Measurements from ENCODE around the gene CCDC88C.

The CCDC88C gene

GRCh38 chr14:91324606-91325575, 92.7 kb downstream of the CCDC88C start:
- DNase-seq: peak; percentile 29

DNA sequence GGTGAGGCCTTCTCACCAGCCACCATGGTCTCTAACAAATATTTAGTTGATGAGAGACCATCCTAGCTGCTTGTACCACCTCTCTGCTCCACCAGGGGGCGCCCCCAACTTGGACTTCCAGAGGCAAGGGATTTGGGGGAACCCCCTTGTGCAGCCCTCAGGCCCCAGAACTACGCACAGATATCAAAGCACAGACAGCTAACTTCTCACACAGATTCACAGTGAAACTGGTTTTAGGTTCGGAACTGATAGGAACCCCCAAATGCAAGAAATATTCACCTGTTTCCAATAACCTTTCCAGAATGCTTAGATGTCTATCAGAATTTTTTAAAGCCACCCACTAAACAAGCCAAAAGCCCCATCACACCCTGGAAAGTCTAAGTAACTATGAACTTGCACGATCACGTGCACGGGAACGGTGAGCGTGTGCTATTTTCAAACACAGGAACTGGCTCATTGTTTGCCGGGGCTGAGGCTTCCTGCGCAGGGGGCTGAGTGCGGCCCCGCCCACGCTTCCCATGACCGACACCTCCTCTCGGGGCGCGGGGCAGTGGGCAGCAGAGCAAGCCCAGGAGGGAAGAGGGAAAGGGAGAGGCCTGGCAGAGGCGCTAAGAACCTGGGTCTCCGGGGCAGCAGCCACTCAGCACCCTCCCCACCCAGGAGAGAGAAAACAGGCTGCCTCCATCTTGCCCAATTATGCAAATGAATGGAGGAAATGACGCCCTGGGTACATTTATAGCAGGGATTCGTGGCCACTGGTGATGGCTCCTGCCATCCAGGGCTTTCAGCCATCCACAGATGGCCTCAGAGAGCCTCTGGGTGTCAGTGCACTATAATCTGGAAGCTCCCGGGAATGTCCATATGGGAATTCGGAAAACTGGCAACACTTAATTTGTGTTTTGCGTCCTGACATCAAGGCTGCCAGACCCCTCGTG, 93.7 kb downstream of the CCDC88C start:
- peak; percentile 63 for DNase-seq

- no peak for DNase-seq
Observed at GRCh38 chr14:91323031-91323430, 94.6 kb downstream of the CCDC88C start.

DNA sequence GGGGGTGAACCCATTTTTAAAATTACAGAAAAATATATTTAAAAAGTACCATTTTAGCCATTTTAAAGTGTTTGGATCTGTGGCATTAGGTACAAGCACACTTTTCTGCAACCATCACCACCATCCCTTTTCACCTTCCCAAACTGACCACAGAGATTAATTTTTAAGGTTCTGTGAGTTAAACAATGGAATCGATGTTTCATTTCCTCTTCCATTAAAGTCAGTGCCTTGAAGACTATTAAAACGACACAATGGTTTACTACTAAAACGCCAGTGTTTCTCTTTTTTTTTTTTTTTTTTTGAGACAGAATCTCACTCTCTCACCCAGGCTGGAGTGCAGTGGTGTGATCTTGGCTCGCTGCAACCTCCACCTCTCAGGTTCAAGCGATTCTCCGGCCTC, 95.0 kb downstream of the CCDC88C start:
- DNase-seq: no peak

DNA sequence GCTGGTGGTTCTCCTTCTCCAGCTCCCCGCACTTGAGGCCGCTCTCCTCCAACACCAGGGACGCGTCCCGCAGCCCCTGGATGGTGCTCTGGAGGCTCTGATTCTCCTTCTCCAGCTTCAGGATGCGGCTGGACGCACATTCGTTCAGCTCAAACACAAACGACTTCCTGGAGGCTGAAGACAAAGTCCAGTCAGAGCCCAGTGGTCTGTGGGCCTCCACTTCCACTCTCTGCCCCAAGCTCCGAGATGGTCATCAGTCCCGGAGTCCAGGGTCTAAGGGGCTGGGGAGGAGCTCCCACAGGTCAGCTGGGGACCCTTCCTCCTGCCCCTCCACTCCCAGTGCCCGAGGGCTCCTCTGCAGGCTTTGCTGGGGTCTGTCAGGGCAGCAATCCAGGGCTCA, 96.5 kb downstream of the CCDC88C start:
- DNase-seq: no peak

- no peak for DNase-seq
Observed at GRCh38 chr14:91320266-91320665, 97.4 kb downstream of the CCDC88C start.

- DNase-seq: no peak
Observed at GRCh38 chr14:91318911-91319310, 98.7 kb downstream of the CCDC88C start.

- DNase-seq: no peak
Observed at GRCh38 chr14:91317381-91318308, 100.0 kb downstream of the CCDC88C start.

GRCh38 chr14:91316761-91317160, 100.9 kb downstream of the CCDC88C start:
- DNase-seq: no peak

DNA sequence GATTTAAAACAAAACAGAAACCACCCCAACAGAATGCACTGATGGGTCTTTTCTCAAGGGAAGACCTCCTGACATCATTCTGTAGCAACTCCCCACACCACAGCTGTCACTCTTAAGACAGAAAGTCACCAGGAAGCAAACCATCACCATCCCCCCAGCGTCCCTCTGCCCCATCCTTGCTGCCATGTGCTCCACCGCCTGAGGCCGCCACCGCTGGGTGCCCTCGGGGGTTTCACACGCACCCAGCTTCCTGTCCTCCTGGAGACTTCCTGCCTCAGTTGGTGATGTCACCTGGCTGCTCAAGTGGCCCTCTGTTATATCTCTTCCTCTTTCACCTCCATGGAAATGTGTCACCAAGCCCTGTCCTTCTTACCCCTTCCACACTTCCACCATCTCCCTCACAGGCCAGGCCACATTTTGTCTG, 101.8 kb downstream of the CCDC88C start:
- DNase-seq: no peak

DNA sequence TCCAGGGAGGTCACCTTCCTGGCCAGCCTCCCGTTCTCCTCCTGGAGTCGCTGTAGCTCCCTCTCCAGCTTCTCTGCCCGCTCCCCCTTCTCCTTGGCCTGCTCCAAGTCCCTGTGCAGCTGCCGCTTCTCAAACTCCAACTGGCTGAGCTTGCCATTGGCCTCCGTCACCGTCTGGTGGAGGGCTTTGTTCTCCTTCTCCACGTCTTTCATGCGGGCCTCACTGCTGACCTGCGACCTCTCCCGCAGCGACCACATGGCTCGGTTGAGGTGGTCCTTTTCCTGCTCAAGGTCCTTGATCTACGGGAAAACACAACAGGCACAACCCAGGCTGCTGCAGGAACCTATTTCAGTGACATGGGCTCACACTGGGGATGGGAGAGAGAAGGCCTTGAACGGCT, 103.8 kb downstream of the CCDC88C start:
- DNase-seq: no peak

DNA sequence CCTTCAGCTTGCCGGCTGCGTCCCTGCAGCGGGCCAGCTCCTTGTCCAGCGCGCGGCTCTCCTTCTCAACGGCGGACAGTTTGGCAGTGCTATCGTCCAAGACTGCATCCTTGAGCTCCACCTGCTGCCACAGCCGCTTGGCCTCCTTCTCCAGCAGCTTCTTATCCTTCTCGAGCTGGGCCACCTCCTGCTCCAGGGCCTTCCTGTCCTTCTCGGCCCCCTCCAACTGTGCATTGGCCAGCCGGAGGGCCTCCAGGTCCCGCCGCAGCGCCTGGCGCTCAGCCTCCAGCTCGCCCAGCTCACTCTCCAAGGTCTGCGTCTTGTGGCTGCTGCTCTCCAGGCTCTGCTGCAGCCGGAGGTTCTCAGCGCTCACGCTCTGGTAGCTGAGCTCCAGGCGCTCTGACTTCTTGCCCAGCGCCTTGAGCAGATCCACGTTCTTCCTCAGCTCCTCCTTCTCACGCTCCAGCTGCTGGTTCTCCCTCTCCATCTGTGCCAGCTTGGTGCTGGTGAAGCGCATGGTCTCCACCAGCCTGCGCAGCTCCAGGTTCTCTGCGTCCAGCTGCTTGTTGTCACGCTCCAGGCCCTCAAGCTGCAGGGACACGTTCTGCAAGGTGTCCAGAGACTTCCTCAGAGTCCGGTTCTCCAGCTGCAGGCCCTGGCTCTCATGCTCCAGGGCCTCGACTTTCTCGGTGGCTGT, 104.3 kb downstream of the CCDC88C start:
- no peak for DNase-seq

GRCh38 chr14:91311284-91311662, 106.3 kb downstream of the CCDC88C start:
- DNase-seq: no peak

DNA sequence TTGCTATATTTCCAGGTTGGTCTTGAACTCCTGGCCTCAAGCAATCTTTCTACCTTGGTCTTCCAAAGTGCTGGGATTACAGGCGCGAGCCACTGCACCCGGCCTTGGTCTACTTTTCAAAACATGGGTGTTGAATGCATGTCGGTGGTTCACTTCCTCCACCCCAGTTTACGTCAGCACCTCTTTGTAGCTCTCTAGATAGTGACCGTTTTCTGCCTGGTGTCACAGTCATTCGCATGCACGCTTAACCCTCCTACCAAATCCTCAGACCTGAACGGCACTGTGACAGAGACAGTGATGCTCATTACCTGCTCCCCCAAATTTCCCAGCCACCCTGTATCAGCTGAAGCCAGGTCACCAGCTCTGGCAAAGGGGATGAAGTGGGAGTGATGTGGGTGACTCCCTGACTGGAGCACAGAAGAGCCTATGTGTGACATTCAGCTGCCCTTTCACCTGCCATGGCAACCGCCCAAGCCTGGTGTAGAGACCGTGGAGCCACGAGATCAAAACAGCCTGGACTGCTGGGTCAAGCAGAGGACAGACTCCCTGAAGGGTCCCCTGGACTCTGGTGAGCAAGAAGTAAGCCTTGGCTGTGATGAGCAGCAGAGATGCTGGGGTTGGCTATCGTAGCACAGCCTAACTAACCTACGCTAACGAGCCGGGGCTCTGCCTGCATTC, 106.9 kb downstream of the CCDC88C start:
- no peak for DNase-seq

DNA sequence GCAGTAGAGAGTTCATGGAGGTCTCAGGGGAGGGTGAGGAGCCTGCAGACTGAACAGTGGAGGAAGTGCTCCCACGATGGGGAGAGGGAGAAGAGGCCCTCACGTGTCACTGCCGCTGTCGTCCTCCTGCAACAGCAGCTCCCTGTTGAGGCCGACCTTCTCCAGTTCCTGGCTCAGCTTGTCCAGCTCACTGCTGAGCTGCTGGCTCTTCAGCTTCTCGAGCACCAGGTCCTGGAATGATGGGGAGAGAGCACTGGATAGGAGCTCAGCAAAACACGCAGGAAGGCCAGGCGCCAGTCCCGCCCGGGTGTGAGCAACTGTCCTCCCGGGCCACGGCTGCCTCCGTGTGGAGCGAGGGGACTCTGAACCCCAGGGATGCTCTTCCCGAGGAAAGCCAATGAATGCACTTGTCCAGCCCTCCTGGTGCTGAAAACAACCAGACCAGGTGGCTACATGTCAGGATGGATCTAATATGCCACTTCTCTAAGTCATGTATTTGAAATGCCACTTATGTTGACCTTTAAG, 107.8 kb downstream of the CCDC88C start:
- no peak for DNase-seq

- DNase-seq: no peak
Observed at GRCh38 chr14:91308337-91308736, 109.3 kb downstream of the CCDC88C start.

DNA sequence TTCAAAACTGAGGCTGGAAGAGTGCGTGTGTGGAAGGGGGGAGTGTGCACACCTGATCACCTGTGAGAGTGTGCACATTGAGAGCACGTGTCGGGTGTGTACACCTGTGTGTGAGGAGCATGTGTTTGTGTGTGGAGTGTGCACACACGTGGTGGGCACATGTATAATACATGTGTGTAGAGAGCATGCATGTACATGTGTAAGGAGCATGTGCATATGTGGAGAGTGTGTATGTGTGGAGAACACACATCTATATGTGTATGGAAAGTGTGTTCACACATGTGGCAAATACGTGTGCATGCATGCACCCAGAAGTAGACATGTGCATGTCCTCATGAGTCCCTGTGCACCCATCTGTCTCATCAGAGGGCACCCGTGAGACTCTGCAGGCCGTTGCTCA, 110.0 kb downstream of the CCDC88C start:
- no peak for DNase-seq

DNA sequence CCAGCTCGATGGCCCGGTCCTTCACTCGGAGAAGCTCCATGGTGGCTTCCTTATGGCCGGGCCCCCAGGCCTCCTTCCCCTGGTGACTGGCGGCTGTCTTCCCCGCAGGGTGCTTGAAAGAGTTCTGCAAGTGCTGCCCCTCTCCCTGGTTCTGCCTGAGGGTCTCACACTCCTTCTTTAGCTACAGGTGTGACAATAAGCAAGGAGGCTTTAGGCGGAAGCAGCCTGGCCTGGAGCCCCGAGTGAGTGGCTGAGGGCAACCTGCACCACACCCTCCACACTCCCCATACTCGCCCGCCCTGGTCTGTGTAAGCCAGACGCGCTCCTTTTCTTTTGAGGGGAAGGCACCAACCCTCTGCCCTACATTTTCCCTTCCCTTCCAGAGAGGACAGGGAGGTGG, 110.6 kb downstream of the CCDC88C start:
- DNase-seq: no peak

GRCh38 chr14:91306547-91306946, 111.1 kb downstream of the CCDC88C start:
- DNase-seq: no peak

DNA sequence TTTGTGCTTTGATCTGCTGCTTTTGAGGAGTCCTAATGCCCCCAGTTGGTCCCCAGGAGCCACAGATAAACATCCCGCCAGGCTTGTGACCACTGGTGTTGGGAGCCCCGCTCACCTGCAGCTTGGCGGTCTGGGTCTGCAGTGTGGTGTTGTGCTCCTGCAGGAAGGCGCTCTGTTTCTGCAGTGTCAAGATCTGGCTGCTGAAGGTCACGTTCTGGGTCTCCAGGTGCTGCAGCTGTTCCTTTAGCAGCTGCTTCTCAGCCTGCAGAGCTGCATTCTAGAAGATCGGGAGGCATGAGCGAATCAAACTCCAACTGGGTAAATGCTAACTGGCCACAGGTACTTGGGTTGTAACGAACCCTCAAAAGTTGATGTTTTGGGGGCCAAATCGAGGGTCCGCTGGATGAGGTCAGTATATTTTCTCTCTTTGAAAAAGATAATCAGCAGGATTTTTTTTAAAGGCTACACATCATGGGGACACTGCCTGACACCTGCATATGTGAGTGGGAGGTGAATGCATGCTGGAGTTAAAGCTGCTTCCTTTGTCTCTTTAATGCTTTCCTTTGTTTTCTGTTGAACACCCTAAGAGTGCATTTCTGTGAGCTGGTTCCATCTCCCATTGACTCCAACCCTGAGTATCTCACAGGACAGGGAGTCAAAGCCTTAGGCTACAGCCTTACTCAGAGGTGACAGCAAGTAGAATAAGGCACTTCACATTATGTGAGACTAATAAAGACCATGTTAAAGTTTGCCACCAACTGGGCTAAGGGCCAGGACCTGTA, 111.8 kb downstream of the CCDC88C start:
- no peak for DNase-seq
